NCI-H187 treated with DMSO at 0.1 percent for 48 hours (cell line): ENCODE results near the gene HS3ST5.
"Not testable (repeated sequence)": the region's sequence is repeated elsewhere in the genome, so short reads cannot be mapped to it uniquely, and the experiment has no call there.

Source experiments
- DNase-seq: peaks from one replicate; lab custom pipeline; 2025; lab: John Stamatoyannopoulos, UW

HS3ST5 gene

DNA sequence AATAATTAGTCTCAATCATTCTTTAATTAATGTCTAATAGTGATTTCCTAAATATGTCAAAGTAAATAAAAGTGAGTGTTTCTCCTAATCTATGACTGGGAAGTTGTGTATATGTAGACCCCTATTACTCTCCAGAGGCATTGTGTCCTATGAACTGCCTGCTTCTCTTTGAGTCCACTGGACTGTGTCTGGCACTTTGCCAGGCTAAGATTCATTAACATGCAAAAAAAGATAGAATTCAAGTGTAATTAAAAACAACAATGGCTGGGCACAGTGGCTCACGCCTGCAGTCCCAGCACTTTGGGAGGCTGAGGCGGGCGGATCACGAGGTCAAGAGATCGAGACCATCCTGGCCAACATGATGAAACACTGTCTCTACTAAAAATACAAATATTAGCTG lies 298.3 kb downstream of the HS3ST5 start:
- not testable (repeated sequence) for DNase-seq

- DNase-seq = no peak
Observed at GRCh38 chr6:114042267-114043016, 300.4 kb downstream of the HS3ST5 start.

GRCh38 chr6:114040871-114041270 lies 302.0 kb downstream of the HS3ST5 start:
- DNase-seq = no peak

- no peak for DNase-seq
Observed at GRCh38 chr6:114039841-114040240, 303.0 kb downstream of the HS3ST5 start.

DNA sequence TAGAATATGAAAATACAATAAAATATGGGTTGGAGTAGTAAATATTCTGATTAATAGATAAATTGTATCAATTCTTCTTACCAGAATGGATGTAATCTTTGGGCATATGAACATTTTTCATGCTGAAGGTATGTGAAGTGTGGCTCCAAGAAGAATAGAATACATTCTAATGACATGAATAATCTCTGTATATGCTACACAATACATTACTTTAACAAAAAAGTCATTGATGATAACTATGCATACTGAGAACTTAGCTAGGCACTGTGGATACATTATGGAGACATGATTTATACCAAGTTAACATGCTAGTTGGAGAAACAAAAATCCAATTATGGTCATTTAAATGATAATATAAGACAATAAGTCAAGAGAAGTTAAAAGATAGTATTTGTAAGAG lies 309.2 kb downstream of the HS3ST5 start:
- no peak for DNase-seq

DNA sequence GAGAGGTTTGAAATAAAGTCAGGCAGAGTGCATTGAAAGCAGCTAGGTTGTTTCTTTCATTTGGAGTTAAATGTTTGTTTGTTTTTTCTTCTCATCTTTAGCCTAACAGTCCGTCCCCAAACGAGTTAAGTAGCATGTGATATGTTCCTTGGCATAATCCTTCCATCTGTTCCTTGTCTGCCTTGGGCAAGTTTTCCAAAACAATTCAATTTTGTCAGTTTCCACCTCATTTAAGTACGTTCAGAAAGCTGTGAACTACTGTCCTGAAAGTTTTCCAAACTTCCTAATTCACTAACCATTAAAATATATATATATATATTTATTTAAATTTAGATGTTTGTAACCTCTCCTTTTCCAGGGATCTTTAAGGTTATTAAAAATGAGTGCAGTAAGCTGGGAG lies 310.1 kb downstream of the HS3ST5 start:
- no peak for DNase-seq

- DNase-seq = no peak
Observed at GRCh38 chr6:114030767-114031166, 312.1 kb downstream of the HS3ST5 start.

DNA sequence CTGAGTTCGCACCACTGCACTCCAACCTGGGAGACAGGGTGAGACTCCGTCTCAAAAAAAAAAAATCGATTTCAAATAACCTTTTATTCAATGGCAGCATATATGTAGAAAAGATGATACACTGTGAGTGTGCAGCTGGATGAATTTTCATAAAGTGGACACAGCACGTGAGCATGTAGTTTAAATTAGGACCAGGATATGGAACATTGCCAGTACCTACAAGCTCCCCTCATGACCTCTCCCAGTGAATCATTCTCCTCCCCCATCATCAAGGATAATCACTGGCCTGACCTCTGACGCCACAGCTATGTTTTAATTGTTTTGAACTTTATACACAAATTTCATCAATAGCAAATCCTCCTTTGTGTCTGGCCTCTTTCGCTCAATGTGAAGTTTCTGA lies 318.1 kb downstream of the HS3ST5 start:
- no peak for DNase-seq

DNA sequence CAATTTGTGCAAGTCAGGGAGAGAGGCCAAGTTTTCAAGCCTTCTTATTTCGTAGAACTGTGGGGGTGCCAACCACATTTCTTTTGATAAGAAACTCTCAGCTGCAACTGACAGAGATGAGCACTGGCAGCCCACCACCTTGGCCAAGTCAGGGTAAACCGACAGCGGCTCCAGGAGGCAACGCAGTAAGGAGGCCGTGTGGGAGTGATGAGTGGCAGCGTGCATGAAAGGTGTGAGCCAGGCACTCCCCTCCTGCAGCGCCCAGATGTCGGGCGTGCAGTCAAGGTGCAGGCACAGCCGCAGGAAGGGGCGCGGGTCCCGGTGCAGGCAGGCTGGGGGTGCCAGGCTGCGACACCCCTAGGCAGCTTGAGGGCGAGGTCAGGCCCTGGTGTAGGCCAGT lies 322.6 kb downstream of the HS3ST5 start:
- DNase-seq = no peak

GRCh38 chr6:114017146-114017545 lies 325.7 kb downstream of the HS3ST5 start:
- not testable (repeated sequence) for DNase-seq

DNA sequence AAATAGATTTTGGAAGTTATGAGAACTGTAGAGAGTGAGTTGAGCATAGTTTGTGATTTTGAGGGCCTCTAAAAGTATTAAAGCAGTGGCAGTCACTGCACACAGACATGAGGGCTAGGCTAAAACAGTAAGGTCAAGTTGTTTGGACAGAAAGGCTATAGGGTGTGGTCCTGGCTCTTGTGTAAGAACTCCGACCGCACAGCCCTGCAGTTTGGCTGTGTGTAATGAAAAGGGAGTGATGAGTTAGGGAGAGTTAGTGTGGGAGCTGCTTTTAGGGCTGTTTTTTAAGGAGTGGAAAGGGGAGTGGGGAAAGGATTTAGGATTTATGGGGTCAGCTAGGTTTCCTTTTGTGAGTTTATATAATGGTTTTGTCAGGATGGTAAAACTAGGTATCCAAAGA lies 328.7 kb downstream of the HS3ST5 start:
- not testable (repeated sequence) for DNase-seq

- not testable (repeated sequence) for DNase-seq
Observed at GRCh38 chr6:114011486-114011885, 331.3 kb downstream of the HS3ST5 start.

DNA sequence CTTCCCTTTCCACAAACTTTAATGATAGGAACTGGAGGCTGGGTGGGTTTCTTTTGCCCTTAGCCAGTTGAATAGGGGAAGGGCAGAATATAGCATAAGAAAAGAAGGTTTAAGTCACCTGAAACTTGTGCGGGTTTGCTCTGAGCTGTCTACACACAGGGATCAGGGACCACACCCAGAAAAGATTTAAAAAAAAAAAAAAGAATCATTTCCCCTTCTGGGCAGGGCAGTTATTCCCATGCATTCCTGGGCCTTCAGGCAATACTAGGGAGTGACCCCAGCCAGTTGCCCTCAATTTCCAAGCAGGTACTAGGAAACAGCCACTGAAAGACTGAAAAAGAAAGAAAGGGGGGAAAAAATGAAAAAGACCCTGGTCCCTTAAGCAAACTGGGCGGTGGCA lies 332.3 kb downstream of the HS3ST5 start:
- DNase-seq = no peak

DNA sequence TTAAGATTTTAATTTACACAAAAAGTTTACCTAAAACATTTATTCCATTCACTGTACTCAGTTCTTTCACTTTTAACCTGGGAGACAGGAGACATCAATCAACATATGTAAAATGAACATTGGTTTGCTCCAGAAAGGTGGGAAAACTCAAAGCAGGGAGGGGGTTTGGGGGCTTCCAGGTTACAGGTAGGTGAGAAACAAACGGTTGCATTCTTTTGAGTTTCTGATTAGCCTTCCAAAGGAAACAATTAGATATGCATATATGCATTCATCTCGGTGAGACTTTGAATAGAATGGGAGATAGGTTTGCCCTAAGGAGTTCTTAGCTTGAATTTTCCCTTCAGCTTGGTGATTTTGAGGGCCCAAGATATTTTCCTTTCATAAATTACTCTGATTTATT lies 333.6 kb downstream of the HS3ST5 start:
- no peak for DNase-seq

DNA sequence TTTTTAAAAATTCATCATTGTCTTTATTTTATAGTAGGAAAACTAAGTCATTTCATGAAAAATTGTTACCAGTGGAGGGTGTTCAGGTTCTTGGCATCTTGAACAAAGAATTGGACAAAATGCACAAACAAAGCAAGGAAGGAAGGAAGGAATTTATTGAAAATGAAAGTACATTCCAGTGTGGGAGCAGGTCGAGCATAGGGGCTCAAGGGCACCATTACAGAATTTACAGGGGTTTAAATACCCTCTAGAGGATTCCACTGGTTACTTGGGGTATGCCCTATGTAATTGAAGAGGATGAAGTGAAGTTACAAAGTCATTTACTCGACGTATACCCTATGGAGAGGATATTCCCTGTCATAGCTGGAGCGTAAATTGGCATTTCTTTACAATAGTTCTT lies 334.5 kb downstream of the HS3ST5 start:
- DNase-seq = no peak

DNA sequence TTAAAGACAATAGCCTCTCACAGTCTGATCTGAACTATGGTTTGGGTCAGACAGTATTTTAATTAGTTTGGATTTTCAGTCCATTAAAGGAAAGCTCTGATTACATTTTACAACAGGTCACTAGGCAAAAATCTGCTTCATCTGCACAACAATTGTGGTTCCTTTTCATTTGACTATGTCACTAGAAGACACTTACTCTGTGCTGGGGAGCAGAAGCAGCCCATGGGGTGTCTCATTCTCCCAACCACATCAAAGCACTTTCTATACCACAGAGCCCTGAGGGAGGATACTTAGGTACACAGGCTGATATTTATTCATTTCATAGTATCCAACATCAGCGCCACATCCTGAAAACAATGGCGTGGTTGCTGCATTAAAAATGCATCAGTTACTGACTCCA lies 335.3 kb downstream of the HS3ST5 start:
- no peak for DNase-seq
